Measurements from ENCODE around the gene RNF145.
"Not testable (repeated sequence)": the region's sequence is repeated elsewhere in the genome, so short reads cannot be mapped to it uniquely, and the experiment has no call there.

Gene RNF145, protein sequence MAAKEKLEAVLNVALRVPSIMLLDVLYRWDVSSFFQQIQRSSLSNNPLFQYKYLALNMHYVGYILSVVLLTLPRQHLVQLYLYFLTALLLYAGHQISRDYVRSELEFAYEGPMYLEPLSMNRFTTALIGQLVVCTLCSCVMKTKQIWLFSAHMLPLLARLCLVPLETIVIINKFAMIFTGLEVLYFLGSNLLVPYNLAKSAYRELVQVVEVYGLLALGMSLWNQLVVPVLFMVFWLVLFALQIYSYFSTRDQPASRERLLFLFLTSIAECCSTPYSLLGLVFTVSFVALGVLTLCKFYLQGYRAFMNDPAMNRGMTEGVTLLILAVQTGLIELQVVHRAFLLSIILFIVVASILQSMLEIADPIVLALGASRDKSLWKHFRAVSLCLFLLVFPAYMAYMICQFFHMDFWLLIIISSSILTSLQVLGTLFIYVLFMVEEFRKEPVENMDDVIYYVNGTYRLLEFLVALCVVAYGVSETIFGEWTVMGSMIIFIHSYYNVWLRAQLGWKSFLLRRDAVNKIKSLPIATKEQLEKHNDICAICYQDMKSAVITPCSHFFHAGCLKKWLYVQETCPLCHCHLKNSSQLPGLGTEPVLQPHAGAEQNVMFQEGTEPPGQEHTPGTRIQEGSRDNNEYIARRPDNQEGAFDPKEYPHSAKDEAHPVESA

GRCh38 chr5:159209438-159210209 is at the start of gene RNF145:
Gene RNF145 (minus strand): TSS chr5:159209553. CDS start chr5:159203617, 5,936 bp downstream.
- peak; percentile 89 for DNase-seq (ENCODE audit: low spot score)

- no peak for DNase-seq (ENCODE audit: low spot score)
These were observed 49.0 kb upstream of the RNF145 start for GRCh38 chr5:159258361-159258760.

DNA sequence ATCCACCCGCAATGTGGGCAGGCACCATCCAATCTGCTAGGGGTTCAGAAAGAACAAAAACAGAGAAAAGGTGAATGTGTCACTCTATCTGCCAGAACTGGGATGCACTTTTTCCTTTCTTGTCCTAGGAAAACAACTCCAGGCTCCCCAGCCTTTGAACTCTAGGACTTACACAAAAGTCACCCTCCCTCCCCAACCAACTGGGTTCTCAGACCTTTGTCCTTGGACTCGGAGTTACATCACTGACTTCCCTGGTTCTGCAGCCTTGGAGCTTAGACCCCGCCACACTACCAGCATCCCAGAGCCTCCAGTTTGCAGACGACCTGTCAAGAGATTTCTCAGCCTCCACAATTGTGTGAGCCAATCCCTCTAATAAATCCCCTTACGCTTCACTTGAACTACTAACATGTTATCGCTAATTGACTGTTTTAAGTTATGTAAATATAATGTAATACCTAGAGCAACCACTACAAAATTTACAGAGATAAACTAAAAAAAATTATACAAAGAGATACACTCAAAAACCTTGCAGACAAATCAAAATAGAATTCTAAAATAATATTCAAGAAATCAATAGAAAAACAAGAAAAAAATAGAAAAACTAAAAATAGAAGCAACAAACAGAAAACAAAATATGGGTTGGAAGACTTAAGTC is 48.4 kb upstream of the RNF145 start:
- DNase-seq (ENCODE audit: low spot score) = no peak

- no peak for DNase-seq (ENCODE audit: low spot score)
These were observed 47.7 kb upstream of the RNF145 start for GRCh38 chr5:159257007-159257406.

DNA sequence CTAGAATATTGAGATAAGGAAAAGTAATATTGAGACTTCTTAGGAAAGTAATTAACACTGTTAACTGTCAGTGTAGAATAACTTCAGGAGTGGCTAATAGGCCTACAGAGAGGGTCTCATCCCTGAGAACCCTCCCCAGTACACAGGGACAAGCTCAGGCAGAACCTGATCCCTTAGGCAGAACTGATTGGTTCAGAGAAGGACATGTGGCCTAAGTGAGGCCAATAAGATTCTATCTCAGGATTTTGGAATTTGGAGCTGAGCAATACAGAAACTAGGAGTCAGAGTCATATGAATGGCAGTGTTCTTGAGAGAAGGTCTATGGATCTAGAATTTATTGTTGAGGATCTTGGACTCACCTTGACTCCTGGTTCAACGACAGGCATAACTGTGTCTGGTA is 42.8 kb upstream of the RNF145 start:
- no peak for DNase-seq (ENCODE audit: low spot score)

- DNase-seq (ENCODE audit: low spot score) = no peak
These were observed 39.8 kb upstream of the RNF145 start for GRCh38 chr5:159249158-159249557.

DNA sequence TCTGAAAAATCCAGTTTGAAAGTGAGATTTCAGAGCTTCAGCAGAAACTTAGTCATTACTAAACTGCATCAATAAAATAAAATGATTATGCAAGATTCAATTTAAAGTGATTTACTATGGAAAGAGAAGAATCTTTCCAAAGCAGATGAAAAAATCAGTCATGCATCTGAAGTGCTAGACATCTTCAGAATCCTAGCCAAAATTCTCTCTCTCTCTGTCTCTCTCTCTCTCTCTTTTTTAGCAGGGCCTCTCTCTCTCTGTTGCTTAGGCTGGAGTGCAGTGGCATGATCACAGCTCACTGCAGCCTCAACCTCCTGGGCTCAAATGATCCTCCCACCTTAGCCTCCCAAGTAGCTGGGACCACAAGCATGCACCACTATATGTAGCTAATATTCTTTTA is 35.5 kb upstream of the RNF145 start:
- DNase-seq (ENCODE audit: low spot score) = no peak

DNA sequence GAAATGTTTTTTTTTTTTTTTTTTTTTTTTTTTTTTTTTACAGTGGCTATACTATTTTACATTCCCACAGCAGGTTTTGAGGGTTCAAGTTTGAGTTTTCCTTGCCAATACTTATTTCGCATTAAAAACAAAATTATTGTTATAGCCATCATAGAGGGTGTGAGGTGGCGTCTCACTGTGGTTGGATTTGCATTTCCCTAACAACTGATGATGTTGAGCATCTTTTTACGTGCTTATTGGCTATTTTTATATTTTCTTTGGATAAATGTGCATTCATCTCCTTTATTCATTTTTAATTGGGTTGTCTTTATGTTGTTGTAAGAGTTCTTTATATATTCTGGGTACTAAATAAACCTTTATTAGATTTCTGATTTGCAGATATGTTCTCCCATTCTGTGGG is 34.8 kb upstream of the RNF145 start:
- DNase-seq (ENCODE audit: low spot score) = no peak

DNA sequence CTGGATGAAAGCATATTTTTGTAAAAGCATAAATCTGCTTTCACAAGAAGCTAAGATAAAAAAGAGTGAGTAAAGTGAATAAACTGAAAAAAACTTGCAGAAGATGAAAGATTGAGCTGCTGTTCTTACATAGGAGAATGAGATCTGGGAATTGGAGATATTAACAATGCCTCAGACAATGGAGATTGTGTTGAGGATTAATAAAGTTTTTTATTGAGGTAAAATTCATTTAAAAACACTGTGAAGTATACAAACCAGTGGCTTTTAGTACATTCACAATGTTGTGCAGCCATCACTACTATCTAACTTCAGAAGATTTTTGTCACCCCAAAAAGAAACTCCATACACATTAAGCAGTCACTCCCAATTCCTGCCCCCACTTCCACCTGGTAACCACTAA is 34.0 kb upstream of the RNF145 start:
- no peak for DNase-seq (ENCODE audit: low spot score)

- DNase-seq (ENCODE audit: low spot score) = no peak
These were observed 33.3 kb upstream of the RNF145 start for GRCh38 chr5:159242656-159243055.

DNA sequence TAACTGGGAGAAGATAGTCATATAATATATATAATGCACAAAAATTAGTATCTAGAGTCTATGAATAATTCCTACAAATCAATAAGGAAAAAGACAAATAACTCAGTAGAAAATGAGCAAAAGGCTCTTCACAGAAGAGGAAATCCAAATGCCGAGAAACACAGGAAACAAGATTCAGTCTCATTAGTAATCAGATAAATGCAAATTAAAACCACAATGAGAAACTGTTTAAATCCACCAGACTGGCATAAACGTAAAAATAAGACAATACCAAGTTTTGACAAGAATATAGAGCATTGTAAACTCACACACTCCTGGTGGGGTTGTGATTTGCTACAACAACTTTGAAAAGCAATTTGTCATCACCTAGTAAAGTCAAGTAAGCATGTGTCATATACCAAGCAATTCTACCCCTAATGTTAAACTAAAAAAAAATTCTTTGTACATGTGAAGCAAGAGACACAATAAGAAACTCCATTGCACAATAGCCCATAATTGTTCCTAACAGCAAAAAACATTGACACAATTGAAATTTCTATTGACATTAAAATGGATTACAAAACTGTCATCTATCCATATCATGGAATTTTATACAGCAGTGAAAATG is 32.7 kb upstream of the RNF145 start:
- no peak for DNase-seq (ENCODE audit: low spot score)

DNA sequence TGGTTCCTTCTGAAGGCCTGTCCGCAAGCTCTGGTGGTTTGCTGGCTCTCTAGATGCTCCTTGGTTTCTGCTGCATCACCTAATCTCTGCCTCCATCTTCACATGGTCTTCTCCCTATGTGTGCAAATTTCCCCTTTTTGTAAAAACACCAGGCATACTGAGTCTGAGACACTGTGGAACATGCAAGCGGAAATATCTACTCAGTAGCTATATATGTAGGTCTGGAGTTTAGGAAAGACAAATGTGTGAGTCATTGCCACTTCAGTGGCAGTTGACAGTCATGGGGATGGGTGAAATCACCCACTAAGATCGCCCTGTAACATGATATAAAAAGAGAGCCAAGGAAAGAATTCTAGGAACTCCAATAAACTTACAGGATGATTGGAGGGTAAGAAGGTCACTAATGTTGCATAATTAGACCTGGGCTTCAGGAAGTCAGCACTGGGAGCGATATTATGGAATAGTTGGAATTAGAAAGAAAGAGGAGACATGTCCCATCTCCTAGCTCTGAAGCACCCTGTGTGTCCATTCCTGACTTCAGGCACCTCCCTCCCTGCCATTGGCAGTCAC is 31.0 kb upstream of the RNF145 start:
- no peak for DNase-seq (ENCODE audit: low spot score)

DNA sequence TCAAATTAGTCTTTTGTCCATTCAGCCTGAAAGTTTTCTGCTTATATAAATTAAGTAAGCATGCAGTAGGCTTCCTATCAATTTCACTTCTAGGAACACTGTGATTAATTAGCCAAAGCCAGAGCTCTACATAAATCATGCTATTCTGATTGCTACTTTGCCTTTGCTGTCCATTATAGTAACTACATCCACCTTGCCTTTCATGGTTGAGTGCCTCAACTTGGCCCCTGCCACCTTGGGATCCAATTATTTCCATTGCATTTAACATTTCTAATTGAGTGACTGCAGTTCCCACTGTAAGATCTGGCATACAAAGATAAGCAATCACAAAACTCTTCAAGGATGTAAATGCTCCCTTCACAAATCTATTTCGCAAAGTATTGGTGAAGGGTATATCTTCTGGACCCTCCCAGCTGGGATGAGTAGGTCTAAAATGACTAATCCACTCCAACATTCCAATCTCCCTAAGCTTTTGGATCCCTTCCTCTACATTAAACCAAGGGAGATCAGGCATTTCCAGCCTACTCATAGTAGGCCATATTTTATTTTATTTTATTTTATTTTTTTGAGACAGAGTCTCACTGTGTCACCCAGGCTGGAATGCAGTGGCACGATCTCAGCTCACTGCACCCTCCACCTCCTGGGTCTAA is 26.6 kb upstream of the RNF145 start:
- not testable (repeated sequence) for DNase-seq (ENCODE audit: low spot score)

DNA sequence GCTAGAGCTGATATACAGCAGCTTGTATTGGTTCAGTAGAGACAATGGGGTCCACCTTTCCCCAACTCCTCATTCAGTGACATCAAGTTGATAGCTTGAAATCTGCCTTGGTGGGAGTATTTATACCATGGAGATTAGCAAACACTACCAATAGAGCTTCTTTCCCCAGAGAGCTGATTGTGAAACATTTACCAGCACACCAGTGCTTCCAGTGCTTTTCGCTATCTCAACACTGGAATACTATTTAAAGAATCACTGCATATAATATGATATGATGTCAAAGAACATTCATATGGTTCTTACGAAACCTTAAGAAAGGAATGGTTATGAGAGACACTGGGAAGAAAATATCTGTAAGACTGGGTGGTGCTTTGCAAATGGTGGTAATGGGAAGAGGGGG is 21.8 kb upstream of the RNF145 start:
- DNase-seq (ENCODE audit: low spot score) = no peak

DNA sequence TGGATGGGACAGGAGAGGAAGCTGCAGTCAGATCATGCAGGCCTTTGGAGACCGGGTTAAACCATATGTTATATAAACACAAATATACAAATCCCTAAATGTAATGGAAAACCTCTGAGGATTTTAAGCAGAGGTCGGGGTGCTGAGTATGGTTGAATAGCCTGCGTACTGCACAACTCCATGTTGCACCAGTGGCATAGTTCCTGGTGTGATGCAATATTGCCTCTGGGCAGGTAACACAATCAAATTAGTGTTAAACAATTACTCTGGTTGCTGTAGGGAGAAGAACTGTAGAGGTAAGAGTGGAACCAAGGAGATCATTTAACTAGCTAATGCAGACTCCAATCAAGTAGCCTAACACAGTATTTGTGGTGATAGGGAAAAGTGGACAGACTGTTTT is 21.3 kb upstream of the RNF145 start:
- DNase-seq (ENCODE audit: low spot score) = no peak

GRCh38 chr5:159228097-159228496 is 18.7 kb upstream of the RNF145 start:
- not testable (repeated sequence) for DNase-seq (ENCODE audit: low spot score)

GRCh38 chr5:159227452-159227851 is 18.1 kb upstream of the RNF145 start:
- DNase-seq (ENCODE audit: low spot score) = no peak

GRCh38 chr5:159226451-159226850 is 17.1 kb upstream of the RNF145 start:
- no peak for DNase-seq (ENCODE audit: low spot score)

- no peak for DNase-seq (ENCODE audit: low spot score)
These were observed 15.1 kb upstream of the RNF145 start for GRCh38 chr5:159224471-159224870.

- no peak for DNase-seq (ENCODE audit: low spot score)
These were observed 14.1 kb upstream of the RNF145 start for GRCh38 chr5:159223469-159223868.

DNA sequence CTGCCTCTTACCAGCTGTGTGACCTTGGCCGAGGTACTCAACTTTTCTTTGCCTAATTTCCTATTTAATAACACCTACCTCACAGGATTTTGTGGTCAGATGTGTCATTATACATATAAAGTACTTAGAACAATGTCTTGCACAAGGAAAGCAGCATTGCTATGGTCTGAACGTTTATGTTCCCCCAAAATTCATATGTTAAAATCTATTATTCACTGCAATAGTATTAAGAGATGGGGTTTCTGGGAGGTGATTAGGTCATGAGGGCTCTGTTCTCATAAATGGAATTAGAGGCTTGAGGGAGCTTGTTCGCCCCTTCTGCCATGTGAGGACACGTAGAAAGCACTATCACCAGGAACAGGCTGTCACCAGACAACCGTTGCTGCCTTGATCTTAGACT is 10.9 kb upstream of the RNF145 start:
- no peak for DNase-seq (ENCODE audit: low spot score)
